GM12872 (cell line): Measurements from ENCODE around the gene C1QTNF7.

ENCODE experiments used
- TF ChIP-seq, protein P1 (sequence below): IDR thresholded peaks from 3 replicates; pipeline ENCODE4 v1.5.1; 2011; ENCODE audit warnings: low read depth, mild to moderate bottlenecking, low read length, moderate library complexity; ENCODE audit not compliant: insufficient read depth

C1QTNF7 gene, protein sequence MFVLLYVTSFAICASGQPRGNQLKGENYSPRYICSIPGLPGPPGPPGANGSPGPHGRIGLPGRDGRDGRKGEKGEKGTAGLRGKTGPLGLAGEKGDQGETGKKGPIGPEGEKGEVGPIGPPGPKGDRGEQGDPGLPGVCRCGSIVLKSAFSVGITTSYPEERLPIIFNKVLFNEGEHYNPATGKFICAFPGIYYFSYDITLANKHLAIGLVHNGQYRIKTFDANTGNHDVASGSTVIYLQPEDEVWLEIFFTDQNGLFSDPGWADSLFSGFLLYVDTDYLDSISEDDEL

GRCh38 chr4:15427701-15428100, at the start of gene C1QTNF7:
C1QTNF7 (plus strand) TSS chr4:15428033; CDS start chr4:15435744, 7,711 bp downstream.
- TF ChIP-seq, protein P1, sequence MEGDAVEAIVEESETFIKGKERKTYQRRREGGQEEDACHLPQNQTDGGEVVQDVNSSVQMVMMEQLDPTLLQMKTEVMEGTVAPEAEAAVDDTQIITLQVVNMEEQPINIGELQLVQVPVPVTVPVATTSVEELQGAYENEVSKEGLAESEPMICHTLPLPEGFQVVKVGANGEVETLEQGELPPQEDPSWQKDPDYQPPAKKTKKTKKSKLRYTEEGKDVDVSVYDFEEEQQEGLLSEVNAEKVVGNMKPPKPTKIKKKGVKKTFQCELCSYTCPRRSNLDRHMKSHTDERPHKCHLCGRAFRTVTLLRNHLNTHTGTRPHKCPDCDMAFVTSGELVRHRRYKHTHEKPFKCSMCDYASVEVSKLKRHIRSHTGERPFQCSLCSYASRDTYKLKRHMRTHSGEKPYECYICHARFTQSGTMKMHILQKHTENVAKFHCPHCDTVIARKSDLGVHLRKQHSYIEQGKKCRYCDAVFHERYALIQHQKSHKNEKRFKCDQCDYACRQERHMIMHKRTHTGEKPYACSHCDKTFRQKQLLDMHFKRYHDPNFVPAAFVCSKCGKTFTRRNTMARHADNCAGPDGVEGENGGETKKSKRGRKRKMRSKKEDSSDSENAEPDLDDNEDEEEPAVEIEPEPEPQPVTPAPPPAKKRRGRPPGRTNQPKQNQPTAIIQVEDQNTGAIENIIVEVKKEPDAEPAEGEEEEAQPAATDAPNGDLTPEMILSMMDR: no peak

DNA sequence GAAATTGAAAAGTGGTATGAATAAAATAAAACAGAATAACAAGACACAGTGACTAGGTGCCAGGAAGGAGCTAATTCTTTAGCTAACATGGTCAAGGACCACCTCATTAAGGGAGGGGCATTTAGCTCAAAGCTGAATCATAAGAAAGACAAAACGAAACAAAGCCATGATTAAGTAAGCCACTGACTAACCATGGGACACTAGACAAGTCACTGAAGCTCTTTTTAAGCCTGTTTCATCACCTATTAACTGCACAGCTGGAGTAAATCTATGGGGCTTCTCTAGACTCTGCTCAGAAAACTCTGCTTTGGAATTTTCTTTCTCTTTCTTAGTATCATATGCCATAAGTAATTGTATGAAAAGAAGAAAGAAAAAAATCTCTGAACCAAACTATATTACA, 49.8 kb upstream of the C1QTNF7 start:
- TF ChIP-seq, protein P1: no peak

DNA sequence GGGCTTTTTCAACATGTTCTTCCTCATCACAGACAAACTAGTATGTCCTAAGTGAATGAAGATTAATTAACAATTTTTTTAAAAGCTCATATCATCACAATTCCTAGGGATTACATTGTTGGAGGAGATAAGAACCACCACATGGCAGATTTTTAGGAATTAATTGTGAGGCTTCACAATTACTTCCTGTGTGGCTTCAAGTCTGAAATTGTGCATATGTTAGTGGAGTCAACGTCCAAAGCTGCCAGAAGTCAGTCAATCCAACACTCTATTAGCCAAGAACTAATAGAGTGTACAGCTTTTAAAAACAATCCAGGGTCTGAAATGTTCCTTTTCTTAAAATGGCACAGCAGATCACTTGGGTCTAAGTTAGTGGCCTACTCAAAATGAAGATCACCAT, 49.3 kb upstream of the C1QTNF7 start:
- TF ChIP-seq, protein P1: no peak

GRCh38 chr4:15381806-15382338, 46.0 kb upstream of the C1QTNF7 start:
- TF ChIP-seq, protein P1: no peak

DNA sequence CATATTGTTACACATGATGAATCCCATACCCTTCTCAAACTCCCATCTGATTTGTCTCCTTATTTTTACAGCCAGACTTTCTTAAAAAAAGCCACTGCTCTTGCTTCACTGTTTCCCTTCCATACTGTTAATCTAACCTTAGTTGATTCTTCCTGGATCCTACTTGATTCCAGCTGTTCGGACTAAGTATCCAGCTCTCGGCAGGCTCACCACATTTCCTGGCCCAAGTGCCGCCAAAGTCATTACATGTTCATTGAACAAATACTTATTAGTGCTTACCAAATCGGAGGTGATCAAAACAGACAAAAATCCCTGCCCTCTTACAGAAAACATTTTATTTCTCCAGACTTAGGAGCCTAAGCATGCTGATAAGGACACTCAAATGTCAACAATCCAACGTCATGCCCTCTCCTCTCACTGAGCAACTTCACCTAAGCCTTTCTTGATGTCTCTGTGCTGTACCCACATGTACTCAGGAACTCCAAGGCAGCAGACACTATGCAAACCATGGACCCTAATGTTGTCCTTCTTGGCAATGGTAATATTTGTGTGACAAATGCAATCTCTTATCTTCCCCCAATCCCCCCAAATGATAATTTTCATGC, 45.1 kb upstream of the C1QTNF7 start:
- TF ChIP-seq, protein P1: no peak

DNA sequence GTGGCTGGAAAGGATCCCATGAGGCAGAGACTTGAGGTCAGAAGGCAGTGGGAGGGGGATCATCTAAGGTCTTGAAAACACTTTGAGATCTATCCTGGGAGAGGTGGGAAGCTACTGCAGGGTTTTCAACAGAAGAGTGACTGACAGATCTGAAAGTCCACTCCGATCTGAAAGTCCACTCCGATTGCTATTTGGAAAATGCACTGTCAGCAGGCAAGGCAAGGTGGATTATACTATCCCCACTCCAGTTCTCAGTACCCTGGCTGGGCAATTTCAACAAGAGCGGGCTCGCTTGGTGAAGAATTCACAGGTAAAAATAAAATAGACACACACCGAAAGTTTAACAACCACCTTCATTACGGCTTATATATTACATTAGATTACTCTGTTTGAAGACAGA, 42.3 kb upstream of the C1QTNF7 start:
- TF ChIP-seq, protein P1: no peak

DNA sequence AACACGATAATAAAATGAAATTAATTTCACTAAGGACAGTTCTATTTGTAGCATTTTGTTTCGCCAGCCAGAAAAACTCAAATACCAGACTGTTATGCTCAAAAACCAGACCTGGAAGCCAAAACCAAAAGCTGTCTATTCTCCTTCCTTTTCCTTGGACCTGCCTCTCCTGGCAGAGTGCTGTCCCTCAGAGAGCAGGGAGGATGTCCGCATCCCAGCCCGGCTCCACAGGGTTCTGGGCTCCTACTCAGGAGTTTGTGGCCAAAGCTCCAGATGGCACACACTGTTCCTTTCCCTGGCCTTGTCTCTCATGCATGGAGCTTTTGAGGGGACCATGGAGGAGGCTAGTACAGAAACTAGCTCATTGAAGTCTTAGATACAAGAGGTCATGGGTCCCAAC, 41.9 kb upstream of the C1QTNF7 start:
- TF ChIP-seq, protein P1: no peak
